GM19328 (cell line): ENCODE data around the gene SFXN5.

Source experiments
- ATAC-seq: cut with Tn5 transposase; IDR thresholded peaks from one replicate; pipeline ENCODE4 v1.9.1; 2021; ENCODE audit warnings: mild to moderate bottlenecking, moderate library complexity; ENCODE audit not compliant: unreplicated experiment

SFXN5 gene

GRCh38 chr2:72959995-72960981 is 111.2 kb downstream of the SFXN5 start:
- no peak for ATAC-seq

GRCh38 chr2:72959554-72959953 is 112.0 kb downstream of the SFXN5 start:
- no peak for ATAC-seq

GRCh38 chr2:72958542-72959385 is 112.7 kb downstream of the SFXN5 start:
- no peak for ATAC-seq

GRCh38 chr2:72956936-72957335 is 114.6 kb downstream of the SFXN5 start:
- no peak for ATAC-seq

GRCh38 chr2:72956050-72956395 is 115.5 kb downstream of the SFXN5 start:
- ATAC-seq: no peak

GRCh38 chr2:72955228-72956049 is 116.1 kb downstream of the SFXN5 start:
- ATAC-seq: no peak

- no peak for ATAC-seq
These were observed 116.9 kb downstream of the SFXN5 start for GRCh38 chr2:72954376-72955227.

GRCh38 chr2:72953976-72954375 is 117.5 kb downstream of the SFXN5 start:
- no peak for ATAC-seq

- no peak for ATAC-seq
These were observed 118.0 kb downstream of the SFXN5 start for GRCh38 chr2:72953528-72953927.

- ATAC-seq: no peak
These were observed 118.6 kb downstream of the SFXN5 start for GRCh38 chr2:72952961-72953360.

GRCh38 chr2:72952110-72952823 is 119.2 kb downstream of the SFXN5 start:
- ATAC-seq: no peak

- ATAC-seq: no peak
These were observed 120.0 kb downstream of the SFXN5 start for GRCh38 chr2:72951303-72952095.

- no peak for ATAC-seq
These were observed 120.8 kb downstream of the SFXN5 start for GRCh38 chr2:72950558-72951255.

- no peak for ATAC-seq
These were observed 121.9 kb downstream of the SFXN5 start for GRCh38 chr2:72949642-72950041.

- no peak for ATAC-seq
These were observed 122.5 kb downstream of the SFXN5 start for GRCh38 chr2:72949045-72949444.

GRCh38 chr2:72947952-72948830 is 123.3 kb downstream of the SFXN5 start:
- no peak for ATAC-seq

GRCh38 chr2:72946466-72946865 is 125.0 kb downstream of the SFXN5 start:
- no peak for ATAC-seq
